HG02759 (cell line): ENCODE measurements around the gene EXOC4.

Source experiments
- ATAC-seq: cut with Tn5 transposase; IDR thresholded peaks from one replicate; pipeline ENCODE4 v1.9.1; 2021; ENCODE audit warnings: mild to moderate bottlenecking, moderate library complexity; ENCODE audit not compliant: unreplicated experiment

The EXOC4 gene

GRCh38 chr7:133846203-133846945 is 593.5 kb downstream of the EXOC4 start:
- ATAC-seq, result no peak

- no peak for ATAC-seq
These were observed 597.8 kb downstream of the EXOC4 start for GRCh38 chr7:133850497-133851280.

GRCh38 chr7:133851411-133851810 is 598.5 kb downstream of the EXOC4 start:
- no peak for ATAC-seq

GRCh38 chr7:133853706-133854276 is 600.9 kb downstream of the EXOC4 start:
- ATAC-seq, result peak; percentile 83

- ATAC-seq, result no peak
These were observed 601.9 kb downstream of the EXOC4 start for GRCh38 chr7:133854739-133855138.

GRCh38 chr7:133857376-133858119 is 604.7 kb downstream of the EXOC4 start:
- no peak for ATAC-seq

- no peak for ATAC-seq
These were observed 605.4 kb downstream of the EXOC4 start for GRCh38 chr7:133858311-133858710.

- no peak for ATAC-seq
These were observed 606.4 kb downstream of the EXOC4 start for GRCh38 chr7:133859231-133859630.

GRCh38 chr7:133859871-133860450 is 607.1 kb downstream of the EXOC4 start:
- no peak for ATAC-seq

GRCh38 chr7:133860628-133861335 is 607.9 kb downstream of the EXOC4 start:
- ATAC-seq, result no peak

- no peak for ATAC-seq
These were observed 609.0 kb downstream of the EXOC4 start for GRCh38 chr7:133861876-133862275.

GRCh38 chr7:133863362-133864061 is 610.6 kb downstream of the EXOC4 start:
- no peak for ATAC-seq

GRCh38 chr7:133869556-133869955 is 616.7 kb downstream of the EXOC4 start:
- no peak for ATAC-seq

- ATAC-seq, result no peak
These were observed 618.9 kb downstream of the EXOC4 start for GRCh38 chr7:133871757-133872156.

- no peak for ATAC-seq
These were observed 620.3 kb downstream of the EXOC4 start for GRCh38 chr7:133873187-133873586.

GRCh38 chr7:133873631-133874030 is 620.8 kb downstream of the EXOC4 start:
- no peak for ATAC-seq

GRCh38 chr7:133883591-133883990 is 630.7 kb downstream of the EXOC4 start:
- ATAC-seq, result no peak

GRCh38 chr7:133885213-133885612 is 632.3 kb downstream of the EXOC4 start:
- no peak for ATAC-seq

GRCh38 chr7:133886086-133886485 is 633.2 kb downstream of the EXOC4 start:
- ATAC-seq, result no peak

GRCh38 chr7:133886797-133887196 is 633.9 kb downstream of the EXOC4 start:
- ATAC-seq, result no peak
